HUES64 (cell line): ENCODE results near the gene TTC28.
"Not testable (repeated sequence)": the region's sequence is repeated elsewhere in the genome, so short reads cannot be mapped to it uniquely, and the experiment has no call there.

Experiments
- H3K27ac ChIP-seq: 2 replicates; pipeline ENCODE4 v1.7.0; 2013; ENCODE audit warnings: low read depth, low read length, inconsistent platforms
- H3K27me3 ChIP-seq: 2 replicates; pipeline ENCODE4 v1.6.1; 2013; ENCODE audit warnings: mild to moderate bottlenecking, low read length; ENCODE audit not compliant: insufficient read depth
- H3K36me3 ChIP-seq: 2 replicates; pipeline ENCODE4 v1.6.1; 2013; ENCODE audit warnings: mild to moderate bottlenecking, low read length; ENCODE audit not compliant: insufficient read depth
- H3K4me1 ChIP-seq: 2 replicates; pipeline ENCODE4 v1.6.1; 2013; ENCODE audit warnings: mild to moderate bottlenecking, low read length, moderate library complexity; ENCODE audit not compliant: insufficient read depth
- H3K4me3 ChIP-seq: 2 replicates; pipeline ENCODE4 v1.5.1; 2013; ENCODE audit warnings: mild to moderate bottlenecking, low read length, moderate library complexity
- H3K9ac ChIP-seq: 2 replicates; pipeline ENCODE4 v1.6.1; 2013; ENCODE audit warnings: mild to moderate bottlenecking, low read depth, low read length
- H3K9me3 ChIP-seq: 2 replicates; pipeline ENCODE4 v1.6.1; 2013; ENCODE audit warnings: low read depth, low read length; ENCODE audit not compliant: insufficient read depth
- WGBS: fragments of 150-250, 120-280 bp; methylation state at CpG from one replicate; pipeline ENCODE4 v1.1.7; 2013; ENCODE audit warnings: missing lambda C conversion rate; 5-methylcytosine and 5-hydroxymethylcytosine counted together

TTC28 gene

DNA sequence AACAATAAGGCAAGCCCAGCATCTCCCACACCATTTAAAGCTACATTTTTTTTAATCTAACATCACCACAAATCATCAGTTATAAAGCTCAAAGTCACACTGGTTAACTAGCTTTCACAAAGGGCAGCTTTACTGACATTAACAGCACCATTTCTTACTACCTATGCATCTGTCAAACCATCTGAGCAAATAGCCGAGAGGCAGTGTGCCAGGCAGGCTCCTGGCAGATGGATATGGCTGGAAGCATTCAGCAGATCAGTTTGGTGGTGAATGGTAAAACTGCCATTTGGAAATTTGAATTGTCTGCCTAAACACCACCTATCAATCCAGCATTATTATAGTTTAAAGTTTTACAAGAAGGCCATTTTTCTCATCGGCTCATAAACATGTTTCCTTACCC, 131.2 kb downstream of the TTC28 start:
- WGBS, result 96% methylated on average over 2 of the region's 2 CpGs
- H3K4me1 ChIP-seq, result peaks cover 11% of the 10 kb centered on the region; the same call in 1 of the 2 replicates
- H3K27ac ChIP-seq, result no peak overlapping the region
- no peaks in the 10 kb centered on the region for H3K36me3 ChIP-seq
- no peak overlapping the region for H3K9ac ChIP-seq
- no peaks in the 10 kb centered on the region for H3K27me3 ChIP-seq
- no peak overlapping the region for H3K4me3 ChIP-seq
- H3K9me3 ChIP-seq, result no peaks in the 10 kb centered on the region

DNA sequence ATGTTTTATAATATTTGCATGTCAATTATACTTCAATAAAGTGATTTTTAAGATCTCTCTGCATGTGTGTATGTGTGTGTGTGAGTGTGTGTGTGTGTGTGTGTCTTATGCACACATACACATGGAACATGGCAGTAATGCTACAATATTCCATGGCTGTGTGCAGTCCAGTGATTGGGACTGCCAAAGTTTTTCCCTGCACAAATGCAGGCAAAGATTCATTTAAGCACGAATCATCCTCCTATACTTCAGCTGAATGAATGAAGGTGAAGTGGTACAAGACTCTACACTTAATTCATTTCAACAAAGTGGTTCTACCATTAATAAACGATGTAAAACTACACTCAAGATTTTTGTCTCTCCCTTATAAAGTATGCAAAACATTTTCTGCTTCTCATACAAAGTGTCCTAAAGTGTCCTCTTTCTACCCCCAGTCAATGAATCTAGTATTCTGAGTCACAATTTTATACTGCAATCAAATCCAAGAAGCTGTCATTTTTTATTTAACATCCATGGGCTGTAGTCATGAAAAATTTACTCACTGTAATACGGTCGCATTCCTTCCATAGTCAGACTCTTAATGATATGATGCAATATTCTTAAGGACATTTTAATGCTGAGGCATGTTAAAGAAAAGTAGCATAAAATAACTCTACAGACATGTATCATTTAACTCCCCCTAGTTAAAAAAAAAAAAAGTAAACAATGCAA, 132.4 kb downstream of the TTC28 start:
- 82% methylated on average over 4 of the region's 4 CpGs for WGBS
- Histone ChIP-seq H3K27ac (no peak overlapping the region), H3K9ac (no peak overlapping the region), H3K4me1 (peaks cover 11% of the 10 kb centered on the region; the same call in 1 of the 2 replicates), H3K36me3 (no peaks in the 10 kb centered on the region), H3K9me3 (peaks cover 7% of the 10 kb centered on the region; the same call in 1 of the 2 replicates), H3K4me3 (no peak overlapping the region), H3K27me3 (no peaks in the 10 kb centered on the region)

DNA sequence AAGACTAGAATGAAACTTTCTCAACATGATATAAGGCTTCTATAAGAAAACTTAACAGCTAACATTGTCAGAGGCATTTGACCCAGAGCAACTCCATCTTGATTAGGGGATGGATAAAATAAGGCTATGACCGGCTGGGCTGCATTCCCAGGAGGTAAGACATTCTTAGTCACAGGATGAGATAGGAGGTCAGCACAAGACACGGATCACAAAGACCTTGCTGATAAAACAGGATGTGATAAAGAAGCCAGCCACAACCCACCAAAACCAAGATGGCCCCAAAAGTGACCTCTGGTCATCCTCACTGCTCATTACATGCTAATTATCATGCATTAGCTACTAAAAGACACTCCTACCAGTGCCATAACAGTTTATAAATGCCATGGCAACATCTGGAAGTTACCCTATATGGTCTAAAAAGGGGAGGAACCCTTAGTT, 135.2 kb downstream of the TTC28 start:
- Histone ChIP-seq H3K27ac (no peak overlapping the region), H3K36me3 (no peaks in the 10 kb centered on the region), H3K27me3 (no peaks in the 10 kb centered on the region), H3K9me3 (peaks cover 7% of the 10 kb centered on the region; the same call in 1 of the 2 replicates), H3K4me3 (no peak overlapping the region), H3K4me1 (peaks cover 13% of the 10 kb centered on the region), H3K9ac (no peak overlapping the region)
- 90% methylated on average over 2 of the region's 2 CpGs for WGBS

DNA sequence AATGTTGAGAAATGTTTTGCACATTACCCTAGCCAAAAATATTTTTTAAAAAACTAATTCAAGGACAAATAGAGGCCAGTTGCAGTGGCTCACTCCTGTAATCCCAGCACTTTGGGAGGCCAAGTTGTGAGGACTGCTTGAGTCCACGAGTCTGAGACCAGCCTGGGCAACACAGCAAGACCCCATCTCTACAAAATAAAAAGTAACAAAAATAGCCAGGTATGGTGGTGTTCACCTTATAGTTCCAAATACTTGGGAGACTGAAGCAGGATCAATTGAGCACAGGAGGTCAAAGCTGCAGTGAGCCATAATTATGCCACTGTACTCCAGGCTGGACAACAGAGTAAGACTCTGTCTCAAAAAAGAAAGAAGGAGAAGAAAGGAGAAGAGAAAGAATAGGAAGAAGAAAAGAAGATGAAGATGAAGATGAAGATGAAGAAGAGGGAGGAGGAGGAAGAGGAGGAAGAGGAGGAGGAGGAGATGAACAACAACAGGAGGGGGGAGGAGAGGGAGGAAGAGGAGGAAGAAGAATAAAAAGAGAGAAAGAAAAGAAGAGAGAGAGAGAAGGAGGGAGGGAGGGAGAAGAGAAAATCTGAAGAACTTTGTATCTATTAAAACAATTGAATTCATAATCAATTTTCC, 136.5 kb downstream of the TTC28 start:
- H3K4me1 ChIP-seq, result peaks cover 13% of the 10 kb centered on the region
- no peak overlapping the region for H3K27ac ChIP-seq
- no peaks in the 10 kb centered on the region for H3K36me3 ChIP-seq
- no peak overlapping the region for H3K9ac ChIP-seq
- 94% methylated on average over 1 of the region's 1 CpG for WGBS
- H3K9me3 ChIP-seq, result peaks cover 7% of the 10 kb centered on the region; the same call in 1 of the 2 replicates
- no peaks in the 10 kb centered on the region for H3K27me3 ChIP-seq
- H3K4me3 ChIP-seq, result no peak overlapping the region

DNA sequence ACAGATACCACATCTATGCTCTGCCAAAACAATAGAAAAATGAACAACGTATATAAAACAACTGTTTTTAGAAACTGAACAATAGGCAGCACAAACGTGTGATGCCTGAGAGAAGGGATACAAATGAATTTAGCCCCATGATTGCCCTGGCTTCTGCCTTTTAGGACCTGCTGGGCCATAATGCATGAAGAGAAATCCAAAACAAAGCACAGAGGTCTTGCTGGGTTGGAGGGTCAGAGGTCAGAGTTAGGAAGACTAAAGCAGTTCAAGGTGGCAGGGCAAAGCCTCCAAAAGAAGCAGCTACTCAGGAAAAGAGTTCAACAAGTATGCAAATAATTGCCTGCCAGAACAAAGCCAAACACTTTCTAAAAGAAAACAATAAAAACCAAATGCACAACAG, 138.5 kb downstream of the TTC28 start:
- Histone ChIP-seq H3K9ac (no peak overlapping the region), H3K9me3 (peaks cover 7% of the 10 kb centered on the region; the same call in 1 of the 2 replicates), H3K4me3 (no peak overlapping the region), H3K27ac (no peak overlapping the region), H3K27me3 (no peaks in the 10 kb centered on the region), H3K4me1 (peaks cover 13% of the 10 kb centered on the region), H3K36me3 (no peaks in the 10 kb centered on the region)
- 38% methylated on average over 2 of the region's 2 CpGs for WGBS

DNA sequence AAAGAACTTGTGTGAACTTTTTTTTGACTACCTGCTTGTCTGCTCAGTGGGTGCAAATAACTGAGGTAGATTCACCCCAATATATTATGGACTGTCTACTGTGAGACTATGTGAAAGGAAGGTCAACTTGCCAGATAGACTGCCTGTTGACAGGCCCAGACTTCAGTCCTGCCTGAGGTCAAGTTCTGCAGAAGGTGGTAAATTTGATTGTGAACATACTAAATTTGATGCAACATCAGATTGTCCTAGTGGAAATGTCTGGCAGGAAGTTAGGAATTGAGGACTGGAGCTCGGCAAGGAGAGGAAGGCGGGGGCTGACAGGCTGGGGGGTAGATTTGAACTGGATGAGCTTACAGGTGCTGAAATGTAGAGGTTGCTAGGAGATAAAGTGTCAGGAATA, 140.7 kb downstream of the TTC28 start:
- no peaks in the 10 kb centered on the region for H3K27me3 ChIP-seq
- no peak overlapping the region for H3K9ac ChIP-seq
- no peaks in the 10 kb centered on the region for H3K36me3 ChIP-seq
- no peak overlapping the region for H3K4me3 ChIP-seq
- WGBS, result 93% methylated on average over 2 of the region's 2 CpGs
- H3K9me3 ChIP-seq, result peaks cover 7% of the 10 kb centered on the region; the same call in 1 of the 2 replicates
- no peak overlapping the region for H3K27ac ChIP-seq
- H3K4me1 ChIP-seq, result peaks cover 13% of the 10 kb centered on the region

DNA sequence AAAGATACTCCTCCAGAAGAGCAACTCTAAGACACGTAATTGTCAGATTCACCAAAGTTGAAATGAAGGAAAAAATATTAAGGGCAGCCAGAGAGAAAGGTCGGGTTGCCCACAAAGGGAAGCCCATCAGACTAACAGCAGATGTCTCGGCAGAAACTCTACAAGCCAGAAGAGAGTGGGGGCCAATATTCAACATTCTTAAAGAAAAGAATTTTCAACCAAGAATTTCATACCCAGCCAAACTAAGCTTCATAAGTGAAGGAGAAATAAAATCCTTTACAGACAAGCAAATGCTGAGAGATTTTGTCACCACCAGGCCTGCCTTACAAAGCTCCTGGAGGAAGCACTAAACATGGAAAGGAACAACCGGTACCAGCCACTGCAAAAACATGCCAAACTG, 149.1 kb downstream of the TTC28 start:
- WGBS, result 81% methylated on average over 4 of the region's 4 CpGs
- not testable (repeated sequence) for H3K9me3 ChIP-seq, H3K36me3 ChIP-seq, H3K4me3 ChIP-seq, H3K27ac ChIP-seq, H3K9ac ChIP-seq, H3K27me3 ChIP-seq, H3K4me1 ChIP-seq

DNA sequence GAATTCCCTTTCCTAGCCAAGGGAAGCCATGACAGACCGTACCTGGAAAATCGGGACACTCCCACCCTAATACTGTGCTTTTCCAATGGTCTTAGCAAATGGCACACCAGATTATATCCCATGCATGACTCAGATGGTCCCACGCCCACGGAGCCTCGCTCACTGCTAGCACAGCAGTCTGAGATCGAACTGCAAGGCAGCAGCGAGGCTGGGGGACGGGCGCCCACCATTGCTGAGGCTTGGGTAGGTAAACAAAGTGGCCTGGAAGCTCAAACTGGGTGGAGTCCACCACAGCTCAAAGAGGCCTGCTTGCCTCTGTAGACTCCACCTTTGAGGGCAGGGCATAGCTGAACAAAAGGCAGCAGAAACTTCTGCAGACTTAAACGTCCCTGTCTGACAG, 150.5 kb downstream of the TTC28 start:
- not testable (repeated sequence) for H3K4me1 ChIP-seq, H3K27me3 ChIP-seq, H3K9ac ChIP-seq, H3K27ac ChIP-seq, H3K36me3 ChIP-seq, H3K4me3 ChIP-seq, H3K9me3 ChIP-seq
- 96% methylated on average over 10 of the region's 10 CpGs for WGBS

DNA sequence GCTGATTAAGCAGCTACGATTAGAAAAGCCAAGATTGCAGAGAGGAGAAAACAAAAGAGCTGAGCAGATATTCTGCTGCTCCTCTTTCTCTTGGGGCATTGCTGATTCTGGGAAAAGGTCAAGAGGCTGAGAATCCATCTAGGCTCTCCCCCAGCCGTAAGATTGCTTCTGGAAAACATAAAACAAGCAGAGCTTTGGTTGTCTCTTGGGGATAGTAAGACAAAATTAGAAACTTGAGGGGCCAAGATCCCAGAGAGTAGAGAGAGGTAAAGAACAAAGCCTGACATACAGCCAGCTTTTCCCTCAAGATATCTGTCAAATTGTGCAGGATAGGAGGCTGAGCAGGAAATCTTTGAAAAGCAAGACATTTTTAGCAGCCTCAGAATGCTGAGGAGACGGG, 158.2 kb downstream of the TTC28 start:
- no peak overlapping the region for H3K4me3 ChIP-seq
- H3K36me3 ChIP-seq, result no peaks in the 10 kb centered on the region
- no peaks in the 10 kb centered on the region for H3K4me1 ChIP-seq
- no peaks in the 10 kb centered on the region for H3K9me3 ChIP-seq
- WGBS, result 91% methylated on average over 3 of the region's 3 CpGs
- no peak overlapping the region for H3K9ac ChIP-seq
- H3K27ac ChIP-seq, result no peak overlapping the region
- H3K27me3 ChIP-seq, result no peaks in the 10 kb centered on the region

DNA sequence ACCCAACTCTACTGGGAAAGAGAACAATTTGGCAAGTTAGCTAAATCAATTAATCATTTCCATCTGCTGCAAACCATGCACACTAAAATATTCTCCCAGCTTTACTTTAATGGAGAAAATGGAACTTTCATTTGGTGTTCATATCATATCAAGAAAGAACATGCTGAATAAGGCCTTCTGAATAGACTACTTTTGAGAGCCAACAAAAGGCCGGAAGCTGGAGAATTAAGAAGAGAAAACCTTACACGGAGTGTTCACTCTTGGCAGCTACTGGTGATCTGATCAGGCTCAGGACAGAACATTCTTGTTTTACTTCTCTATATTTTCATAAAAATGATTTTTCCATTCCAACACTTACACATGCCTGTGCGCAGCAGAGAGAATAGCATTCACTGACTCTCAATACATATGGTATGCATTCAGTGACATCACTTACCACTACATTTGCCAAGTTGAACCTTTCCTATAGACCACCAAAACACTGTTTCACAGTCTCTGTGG, 165.3 kb downstream of the TTC28 start:
- no peak overlapping the region for H3K9ac ChIP-seq
- no peaks in the 10 kb centered on the region for H3K27me3 ChIP-seq
- H3K4me3 ChIP-seq, result no peak overlapping the region
- H3K4me1 ChIP-seq, result no peaks in the 10 kb centered on the region
- no peaks in the 10 kb centered on the region for H3K36me3 ChIP-seq
- H3K27ac ChIP-seq, result no peak overlapping the region
- 89% methylated on average over 3 of the region's 3 CpGs for WGBS
- H3K9me3 ChIP-seq, result no peaks in the 10 kb centered on the region

DNA sequence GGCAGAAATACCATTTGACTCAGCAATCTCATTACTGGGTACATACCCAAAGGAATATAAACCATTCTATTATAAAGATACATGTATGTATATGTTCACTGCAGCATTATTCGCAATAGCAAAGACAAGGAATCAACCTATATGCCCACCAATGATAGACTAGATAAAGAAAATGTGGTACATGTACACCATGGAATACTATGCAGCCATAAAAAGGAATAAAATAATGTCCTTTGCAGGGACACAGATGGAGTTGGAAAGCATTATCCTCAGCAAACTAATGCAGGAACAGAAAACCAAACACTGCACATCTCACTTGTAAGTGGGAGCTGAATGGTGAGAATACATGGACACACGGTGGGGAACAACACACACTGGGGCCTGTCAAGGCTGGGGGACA, 167.3 kb downstream of the TTC28 start:
- not testable (repeated sequence) for H3K9ac ChIP-seq

More for the DNA sequence above, 167.3 kb downstream of the TTC28 start:
- H3K9me3 ChIP-seq, H3K4me1 ChIP-seq, H3K4me3 ChIP-seq, H3K27me3 ChIP-seq, H3K36me3 ChIP-seq, H3K27ac ChIP-seq: not testable (repeated sequence)
- 100% methylated on average over 1 of the region's 2 CpGs for WGBS
